ENCODE data around the gene FAM171A1.
"Not testable (repeated sequence)": the region's sequence is repeated elsewhere in the genome, so short reads cannot be mapped to it uniquely, and the experiment has no call there.

FAM171A1 gene

GRCh38 chr10:15393139-15393825 is 22.2 kb upstream of the FAM171A1 start:
- H3K27me3 ChIP-seq (ENCODE audit: control insufficient read depth in 1 of 2, insufficient read depth in 1 of 2, low read length in 2 of 2): peaks cover 4 to 18% of the 10 kb centered on the region in 2 experiments
- no peak overlapping the region for H4K91ac ChIP-seq (ENCODE audit: low read length)
- H3K79me1 ChIP-seq (replicated peaks; ENCODE audit: low read length, poor library complexity, severe bottlenecking): no peaks in the 10 kb centered on the region
- no peaks in the 10 kb centered on the region for H3K4me1 ChIP-seq (ENCODE audit: control insufficient read depth, insufficient read depth, low read depth, low read length)
- H3K23ac ChIP-seq (ENCODE audit: low read length in 2 of 2): no peak overlapping the region
- no peak overlapping the region for H2AK5ac ChIP-seq (ENCODE audit: low read length, severe bottlenecking)
- no peak overlapping the region for H3K4me3 ChIP-seq (ENCODE audit: insufficient read depth in 1 of 2, low read depth in 1 of 2, low read length in 2 of 2)
- H3K4ac ChIP-seq (ENCODE audit: low read depth in 1 of 2, low read length in 2 of 2): no peak overlapping the region
- no peak overlapping the region for H3K14ac ChIP-seq (ENCODE audit: low read length in 2 of 2)
- H3K36me3 ChIP-seq (ENCODE audit: control insufficient read depth in 1 of 2, insufficient read depth in 2 of 2, low read depth in 1 of 2, low read length in 2 of 2): no peaks in the 10 kb centered on the region
- 91% methylated on average over 3 of the region's 4 CpGs for WGBS
- H2BK15ac ChIP-seq (ENCODE audit: low read depth, poor library complexity, severe bottlenecking): no peak overlapping the region
- no peak overlapping the region for H3K27ac ChIP-seq (ENCODE audit: low read length, poor library complexity, severe bottlenecking)
- H3K18ac ChIP-seq (ENCODE audit: low read depth in 1 of 2, low read length in 2 of 2): no peak overlapping the region
- no peak overlapping the region for H3K4me2 ChIP-seq (ENCODE audit: low read length, poor library complexity, severe bottlenecking)
- H3K9me3 ChIP-seq (ENCODE audit: control insufficient read depth, low read length): no peaks in the 10 kb centered on the region
- no peak overlapping the region for H2BK5ac ChIP-seq (ENCODE audit: low read depth, low read length, poor library complexity, severe bottlenecking)
- no peak for DNase-seq
- no peak overlapping the region for H4K8ac ChIP-seq (ENCODE audit: low read length)
- no peak overlapping the region for H3K9ac ChIP-seq (ENCODE audit: low read length)
- no peak overlapping the region for H2BK120ac ChIP-seq (ENCODE audit: low read depth, low read length)
- H2BK12ac ChIP-seq (ENCODE audit: low read length in 2 of 2): no peak overlapping the region
- H2AFZ ChIP-seq (ENCODE audit: low read depth, low read length): no peak overlapping the region

DNA sequence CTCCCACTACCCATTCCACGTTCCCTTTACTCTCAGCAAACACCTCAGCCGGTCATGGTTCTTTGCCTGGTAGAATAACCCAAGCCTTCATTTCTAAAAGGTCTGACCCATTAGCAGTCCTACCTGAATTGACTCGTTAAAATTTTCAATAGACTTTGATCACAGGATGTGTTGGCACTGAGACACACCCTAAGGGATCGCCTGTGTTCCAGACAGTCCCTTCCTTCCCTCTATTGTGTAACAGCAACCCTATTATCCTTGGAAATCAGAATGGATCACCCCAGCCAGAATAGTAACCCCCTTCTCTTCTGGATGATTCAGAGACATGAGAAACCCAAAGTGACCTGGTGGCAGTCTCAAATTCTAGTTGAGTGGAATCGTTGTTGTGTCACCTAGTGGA is 20.4 kb upstream of the FAM171A1 start:
- Histone ChIP-seq H2AK5ac (ENCODE audit: low read length, severe bottlenecking) (no peak overlapping the region), H3K23ac (ENCODE audit: low read length in 2 of 2) (no peak overlapping the region), H3K36me3 (ENCODE audit: control insufficient read depth in 1 of 2, insufficient read depth in 2 of 2, low read depth in 1 of 2, low read length in 2 of 2) (no peaks in the 10 kb centered on the region), H3K79me1 (replicated peaks; ENCODE audit: low read length, poor library complexity, severe bottlenecking) (no peaks in the 10 kb centered on the region), H2BK15ac (ENCODE audit: low read depth, poor library complexity, severe bottlenecking) (no peak overlapping the region), H2BK5ac (ENCODE audit: low read depth, low read length, poor library complexity, severe bottlenecking) (no peak overlapping the region), H3K27ac (ENCODE audit: low read length, poor library complexity, severe bottlenecking) (no peak overlapping the region), H3K27me3 (ENCODE audit: control insufficient read depth in 1 of 2, insufficient read depth in 1 of 2, low read length in 2 of 2) (peaks cover 4 to 31% of the 10 kb centered on the region in 2 experiments), H3K4ac (ENCODE audit: low read depth in 1 of 2, low read length in 2 of 2) (no peak overlapping the region), H3K4me1 (ENCODE audit: control insufficient read depth, insufficient read depth, low read depth, low read length) (no peaks in the 10 kb centered on the region), H3K14ac (ENCODE audit: low read length in 2 of 2) (no peak overlapping the region), H3K18ac (ENCODE audit: low read depth in 1 of 2, low read length in 2 of 2) (no peak overlapping the region), H3K9ac (ENCODE audit: low read length) (no peak overlapping the region), H3K4me3 (ENCODE audit: insufficient read depth in 1 of 2, low read depth in 1 of 2, low read length in 2 of 2) (no peak overlapping the region), H2BK12ac (ENCODE audit: low read length in 2 of 2) (no peak overlapping the region), H3K4me2 (ENCODE audit: low read length, poor library complexity, severe bottlenecking) (peak overlapping the region; percentile 5), H2BK120ac (ENCODE audit: low read depth, low read length) (no peak overlapping the region), H2AFZ (ENCODE audit: low read depth, low read length) (no peak overlapping the region), H4K91ac (ENCODE audit: low read length) (no peak overlapping the region), H3K9me3 (ENCODE audit: control insufficient read depth, low read length) (no peaks in the 10 kb centered on the region), H4K8ac (ENCODE audit: low read length) (no peak overlapping the region)
- DNase-seq: no peak
- WGBS: 77% methylated on average over 5 of the region's 5 CpGs

DNA sequence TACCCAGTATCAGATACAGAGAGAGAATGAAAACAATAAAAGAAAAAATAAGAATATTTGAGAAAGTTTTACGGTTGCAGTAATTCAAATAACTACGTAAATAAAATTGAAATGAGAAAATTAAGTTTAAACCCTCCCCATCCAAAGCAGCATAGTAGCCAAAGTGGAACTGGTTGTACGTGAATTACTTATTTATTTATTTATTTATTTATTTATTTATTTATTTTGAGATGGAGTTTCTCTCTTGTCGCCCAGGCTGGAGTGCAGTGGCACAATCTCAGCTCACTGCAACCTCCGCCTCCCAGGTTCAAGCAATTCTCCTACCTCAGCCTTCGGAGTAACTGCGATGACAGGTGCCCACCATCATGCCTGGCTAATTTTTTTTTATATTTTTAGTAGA is 17.1 kb upstream of the FAM171A1 start:
- H2BK5ac ChIP-seq (ENCODE audit: low read depth, low read length, poor library complexity, severe bottlenecking); H4K91ac ChIP-seq (ENCODE audit: low read length); H3K4me3 ChIP-seq (ENCODE audit: insufficient read depth in 1 of 2, low read depth in 1 of 2, low read length in 2 of 2); H3K36me3 ChIP-seq (ENCODE audit: control insufficient read depth in 1 of 2, insufficient read depth in 2 of 2, low read depth in 1 of 2, low read length in 2 of 2); H3K18ac ChIP-seq (ENCODE audit: low read depth in 1 of 2, low read length in 2 of 2); H4K8ac ChIP-seq (ENCODE audit: low read length); H2AFZ ChIP-seq (ENCODE audit: low read depth, low read length); H3K27ac ChIP-seq (ENCODE audit: low read length, poor library complexity, severe bottlenecking); H3K23ac ChIP-seq (ENCODE audit: low read length in 2 of 2); H2BK15ac ChIP-seq (ENCODE audit: low read depth, poor library complexity, severe bottlenecking); H3K9ac ChIP-seq (ENCODE audit: low read length); H3K79me1 ChIP-seq (replicated peaks; ENCODE audit: low read length, poor library complexity, severe bottlenecking); H2AK5ac ChIP-seq (ENCODE audit: low read length, severe bottlenecking); H3K9me3 ChIP-seq (ENCODE audit: control insufficient read depth, low read length); H3K4ac ChIP-seq (ENCODE audit: low read depth in 1 of 2, low read length in 2 of 2); H3K4me2 ChIP-seq (ENCODE audit: low read length, poor library complexity, severe bottlenecking); H2BK12ac ChIP-seq (ENCODE audit: low read length in 2 of 2); DNase-seq; H3K14ac ChIP-seq (ENCODE audit: low read length in 2 of 2); H2BK120ac ChIP-seq (ENCODE audit: low read depth, low read length); H3K4me1 ChIP-seq (ENCODE audit: control insufficient read depth, insufficient read depth, low read depth, low read length): not testable (repeated sequence)
- peaks cover 8 to 44% of the 10 kb centered on the region in 2 experiments for H3K27me3 ChIP-seq (ENCODE audit: control insufficient read depth in 1 of 2, insufficient read depth in 1 of 2, low read length in 2 of 2)
- WGBS: 76% methylated on average over 4 of the region's 7 CpGs

GRCh38 chr10:15387021-15387420 is 15.9 kb upstream of the FAM171A1 start:
- WGBS: 73% methylated on average over 3 of the region's 5 CpGs
- Histone ChIP-seq H2AFZ (ENCODE audit: low read depth, low read length) (no peak overlapping the region), H3K27ac (ENCODE audit: low read length, poor library complexity, severe bottlenecking) (no peak overlapping the region), H2BK12ac (ENCODE audit: low read length in 2 of 2) (no peak overlapping the region), H3K18ac (ENCODE audit: low read depth in 1 of 2, low read length in 2 of 2) (no peak overlapping the region), H3K4me2 (ENCODE audit: low read length, poor library complexity, severe bottlenecking) (no peak overlapping the region), H2AK5ac (ENCODE audit: low read length, severe bottlenecking) (no peak overlapping the region), H3K9me3 (ENCODE audit: control insufficient read depth, low read length) (no peaks in the 10 kb centered on the region), H3K9ac (ENCODE audit: low read length) (no peak overlapping the region), H3K14ac (ENCODE audit: low read length in 2 of 2) (no peak overlapping the region), H4K91ac (ENCODE audit: low read length) (no peak overlapping the region), H2BK120ac (ENCODE audit: low read depth, low read length) (no peak overlapping the region), H2BK15ac (ENCODE audit: low read depth, poor library complexity, severe bottlenecking) (no peak overlapping the region), H3K79me1 (replicated peaks; ENCODE audit: low read length, poor library complexity, severe bottlenecking) (no peaks in the 10 kb centered on the region), H3K4me3 (ENCODE audit: insufficient read depth in 1 of 2, low read depth in 1 of 2, low read length in 2 of 2) (no peak overlapping the region), H4K8ac (ENCODE audit: low read length) (no peak overlapping the region), H3K23ac (ENCODE audit: low read length in 2 of 2) (no peak overlapping the region), H2BK5ac (ENCODE audit: low read depth, low read length, poor library complexity, severe bottlenecking) (no peak overlapping the region), H3K36me3 (ENCODE audit: control insufficient read depth in 1 of 2, insufficient read depth in 2 of 2, low read depth in 1 of 2, low read length in 2 of 2) (no peaks in the 10 kb centered on the region), H3K4ac (ENCODE audit: low read depth in 1 of 2, low read length in 2 of 2) (no peak overlapping the region), H3K4me1 (ENCODE audit: control insufficient read depth, insufficient read depth, low read depth, low read length) (no peaks in the 10 kb centered on the region), H3K27me3 (ENCODE audit: control insufficient read depth in 1 of 2, insufficient read depth in 1 of 2, low read length in 2 of 2) (peaks cover 4 to 46% of the 10 kb centered on the region in 2 experiments)
- no peak for DNase-seq
